ENCODE results near the gene PRKCZ.

GRCh38 chr1:2054560-2054959, 4.3 kb downstream of the PRKCZ start:
- TF ChIP-seq EZH2 (IDR thresholded peaks at IDR 0.05) (no peak), EZH2phosphoT487 (IDR thresholded peaks at IDR 0.05) (no peak)
- TF ChIP-seq, protein P1, sequence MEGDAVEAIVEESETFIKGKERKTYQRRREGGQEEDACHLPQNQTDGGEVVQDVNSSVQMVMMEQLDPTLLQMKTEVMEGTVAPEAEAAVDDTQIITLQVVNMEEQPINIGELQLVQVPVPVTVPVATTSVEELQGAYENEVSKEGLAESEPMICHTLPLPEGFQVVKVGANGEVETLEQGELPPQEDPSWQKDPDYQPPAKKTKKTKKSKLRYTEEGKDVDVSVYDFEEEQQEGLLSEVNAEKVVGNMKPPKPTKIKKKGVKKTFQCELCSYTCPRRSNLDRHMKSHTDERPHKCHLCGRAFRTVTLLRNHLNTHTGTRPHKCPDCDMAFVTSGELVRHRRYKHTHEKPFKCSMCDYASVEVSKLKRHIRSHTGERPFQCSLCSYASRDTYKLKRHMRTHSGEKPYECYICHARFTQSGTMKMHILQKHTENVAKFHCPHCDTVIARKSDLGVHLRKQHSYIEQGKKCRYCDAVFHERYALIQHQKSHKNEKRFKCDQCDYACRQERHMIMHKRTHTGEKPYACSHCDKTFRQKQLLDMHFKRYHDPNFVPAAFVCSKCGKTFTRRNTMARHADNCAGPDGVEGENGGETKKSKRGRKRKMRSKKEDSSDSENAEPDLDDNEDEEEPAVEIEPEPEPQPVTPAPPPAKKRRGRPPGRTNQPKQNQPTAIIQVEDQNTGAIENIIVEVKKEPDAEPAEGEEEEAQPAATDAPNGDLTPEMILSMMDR (IDR thresholded peaks at IDR 0.05), result no peak

All from neural progenitor cell (in vitro differentiated cells).